GM10266 (cell line): Measurements from ENCODE around the gene RCOR1.

ENCODE experiments used
- DNase-seq: peaks from one replicate; pipeline ENCODE4 v3.0.0; 2012; ENCODE audit errors: extremely low spot score
- TF ChIP-seq, protein P1 (sequence below): IDR thresholded peaks from 2 replicates; pipeline ENCODE4 v1.5.1; 2012; ENCODE audit warnings: mild to moderate bottlenecking, low read depth; ENCODE audit not compliant: control insufficient read depth, insufficient read depth; ENCODE audit errors: missing control alignments

The RCOR1 gene

DNA sequence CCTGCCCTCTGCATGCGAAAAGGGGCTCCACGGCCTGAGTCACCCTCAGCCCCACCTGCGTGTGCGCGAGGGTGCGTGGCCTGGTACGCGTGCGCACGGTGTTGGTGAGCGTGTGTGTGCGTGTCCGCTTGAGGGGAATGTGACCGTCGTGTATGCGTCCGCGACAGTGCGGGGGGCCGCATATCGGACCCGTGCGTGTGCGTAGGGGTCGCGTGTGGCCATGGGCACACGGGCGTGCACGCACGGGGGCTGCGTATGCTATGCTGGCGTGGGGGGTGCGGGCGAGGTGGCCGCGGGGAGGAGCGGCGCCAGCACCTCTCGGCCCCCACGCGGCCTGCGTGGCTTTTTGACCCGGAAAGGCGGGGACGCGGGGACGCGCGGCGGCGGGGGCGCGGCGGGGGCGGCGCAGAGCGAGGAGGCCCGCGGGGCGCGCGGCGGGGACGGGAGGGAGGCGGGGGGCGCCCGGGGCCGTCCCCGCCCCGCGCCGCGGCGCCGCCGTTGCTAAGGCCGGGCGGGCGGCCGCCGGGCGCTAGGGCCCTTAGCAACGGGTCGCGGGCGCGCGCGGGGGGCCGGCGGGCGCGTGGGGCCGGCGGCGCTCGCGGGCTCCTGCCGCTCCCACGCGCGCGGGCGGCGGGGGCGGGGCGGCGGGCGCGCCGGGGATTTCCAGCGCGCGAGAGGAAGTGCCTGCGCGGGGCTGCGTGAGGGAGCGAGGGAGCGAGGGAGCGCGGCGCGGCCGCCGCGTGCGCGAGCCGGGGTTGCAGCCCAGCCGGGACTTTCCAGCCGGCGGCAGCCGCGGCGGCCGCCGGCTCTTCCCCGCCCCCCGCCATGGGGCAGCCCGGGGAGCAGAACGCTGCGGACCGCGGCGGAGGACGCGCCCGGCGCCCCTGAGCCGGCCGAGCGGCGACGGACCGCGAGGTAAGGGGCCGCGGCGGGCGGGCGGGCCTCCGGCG lies 184.6 kb downstream of the RCOR1 start, which contains the start of gene TRAF3:
Gene TRAF3, plus strand, starts transcription at position 689 of the 950 bp plus-strand sequence. CDS start 92,753 bp downstream, outside the sequence.
- peak; percentile 98 for DNase-seq
- TF ChIP-seq, protein P1, sequence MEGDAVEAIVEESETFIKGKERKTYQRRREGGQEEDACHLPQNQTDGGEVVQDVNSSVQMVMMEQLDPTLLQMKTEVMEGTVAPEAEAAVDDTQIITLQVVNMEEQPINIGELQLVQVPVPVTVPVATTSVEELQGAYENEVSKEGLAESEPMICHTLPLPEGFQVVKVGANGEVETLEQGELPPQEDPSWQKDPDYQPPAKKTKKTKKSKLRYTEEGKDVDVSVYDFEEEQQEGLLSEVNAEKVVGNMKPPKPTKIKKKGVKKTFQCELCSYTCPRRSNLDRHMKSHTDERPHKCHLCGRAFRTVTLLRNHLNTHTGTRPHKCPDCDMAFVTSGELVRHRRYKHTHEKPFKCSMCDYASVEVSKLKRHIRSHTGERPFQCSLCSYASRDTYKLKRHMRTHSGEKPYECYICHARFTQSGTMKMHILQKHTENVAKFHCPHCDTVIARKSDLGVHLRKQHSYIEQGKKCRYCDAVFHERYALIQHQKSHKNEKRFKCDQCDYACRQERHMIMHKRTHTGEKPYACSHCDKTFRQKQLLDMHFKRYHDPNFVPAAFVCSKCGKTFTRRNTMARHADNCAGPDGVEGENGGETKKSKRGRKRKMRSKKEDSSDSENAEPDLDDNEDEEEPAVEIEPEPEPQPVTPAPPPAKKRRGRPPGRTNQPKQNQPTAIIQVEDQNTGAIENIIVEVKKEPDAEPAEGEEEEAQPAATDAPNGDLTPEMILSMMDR = no peak

DNA sequence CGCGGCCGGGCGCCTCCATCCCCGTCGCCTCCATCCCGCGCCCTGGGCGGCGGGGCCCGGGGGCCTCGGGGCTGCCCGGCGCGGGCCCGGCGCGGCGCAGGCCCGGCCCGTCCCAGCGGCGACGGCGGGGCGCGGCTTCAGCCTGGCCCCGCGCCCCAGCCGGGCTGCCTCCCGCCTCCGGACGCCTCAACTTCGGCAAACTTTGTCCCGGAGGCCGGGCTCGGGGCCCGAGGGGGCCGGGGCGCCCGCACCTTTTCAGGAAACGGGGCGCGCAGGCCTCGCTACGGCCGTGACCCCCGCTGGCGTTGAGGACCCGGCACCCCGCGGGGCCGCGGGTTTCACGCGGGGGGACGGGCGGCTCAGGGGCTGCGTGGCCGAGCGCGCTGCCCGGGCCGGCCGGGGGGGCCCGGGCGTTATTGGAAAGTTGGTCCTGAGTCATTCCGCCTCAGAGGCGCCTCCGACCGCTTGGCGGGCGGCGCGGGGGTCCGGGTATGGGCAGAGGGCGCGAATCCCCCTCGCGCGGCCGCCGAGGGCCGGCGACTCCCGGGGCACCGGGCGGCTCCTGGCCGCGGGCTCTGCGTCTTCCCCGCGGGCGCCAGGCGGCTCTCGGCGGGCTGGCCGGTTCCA lies 185.4 kb downstream of the RCOR1 start:
- DNase-seq = no peak

DNA sequence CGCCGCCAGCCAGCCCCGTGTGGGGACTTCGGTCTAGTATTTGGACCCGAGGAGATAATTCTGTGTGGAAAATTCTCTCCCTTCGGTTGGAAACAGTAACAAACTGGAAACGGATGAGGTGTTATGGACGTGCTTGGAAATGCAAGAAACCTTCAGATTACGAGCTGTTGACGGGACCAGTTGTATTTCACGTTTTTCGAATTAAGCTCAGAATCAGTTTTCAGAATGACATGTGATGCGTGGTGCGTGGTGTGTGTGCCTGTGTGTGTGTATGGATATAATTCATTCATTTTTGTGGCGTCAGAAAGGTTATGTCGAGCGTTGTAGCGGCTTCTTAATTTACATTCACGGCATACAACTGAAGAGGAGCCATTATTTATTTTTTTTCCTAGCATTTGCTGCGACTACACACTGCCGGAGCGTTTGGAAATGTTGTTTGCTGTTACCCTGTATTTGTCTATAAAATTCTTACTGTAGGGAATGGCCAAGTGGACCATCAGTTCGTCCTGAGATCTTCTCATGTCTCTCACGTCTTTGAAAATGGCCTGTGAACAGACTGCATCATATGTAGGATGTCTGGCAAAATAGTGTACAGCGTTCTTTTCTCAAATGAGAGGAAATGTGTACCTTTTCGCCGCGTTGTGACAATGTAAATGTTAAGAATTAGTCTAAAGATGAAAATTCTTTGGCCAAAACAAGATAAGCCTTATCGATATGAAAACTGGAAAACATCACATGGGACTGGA lies 186.1 kb downstream of the RCOR1 start:
- DNase-seq = no peak

More for the DNA sequence above, 185.4 kb downstream of the RCOR1 start:
- TF ChIP-seq, protein P1 = no peak

DNA sequence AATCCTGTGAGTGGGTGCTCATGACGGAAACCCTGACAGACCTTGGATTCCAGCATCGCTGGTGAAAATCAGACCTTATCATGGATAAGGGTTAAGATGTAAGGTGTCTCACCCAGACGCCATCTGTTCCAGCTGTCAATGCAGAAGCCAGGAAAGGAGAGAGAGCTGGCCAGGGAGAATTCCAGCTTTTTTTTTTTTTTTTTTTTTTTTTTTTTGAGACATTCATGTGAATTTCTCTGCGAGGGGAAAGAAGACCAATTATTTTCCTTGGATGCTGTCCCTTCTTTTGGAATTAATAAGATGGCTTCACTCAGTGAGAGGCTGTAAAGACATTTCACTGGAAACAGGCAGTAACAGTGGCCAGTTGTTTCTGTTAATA lies 186.6 kb downstream of the RCOR1 start:
- no peak for DNase-seq
- TF ChIP-seq, protein P1 = no peak

More for the DNA sequence above, 186.1 kb downstream of the RCOR1 start:
- TF ChIP-seq, protein P1 = no peak

DNA sequence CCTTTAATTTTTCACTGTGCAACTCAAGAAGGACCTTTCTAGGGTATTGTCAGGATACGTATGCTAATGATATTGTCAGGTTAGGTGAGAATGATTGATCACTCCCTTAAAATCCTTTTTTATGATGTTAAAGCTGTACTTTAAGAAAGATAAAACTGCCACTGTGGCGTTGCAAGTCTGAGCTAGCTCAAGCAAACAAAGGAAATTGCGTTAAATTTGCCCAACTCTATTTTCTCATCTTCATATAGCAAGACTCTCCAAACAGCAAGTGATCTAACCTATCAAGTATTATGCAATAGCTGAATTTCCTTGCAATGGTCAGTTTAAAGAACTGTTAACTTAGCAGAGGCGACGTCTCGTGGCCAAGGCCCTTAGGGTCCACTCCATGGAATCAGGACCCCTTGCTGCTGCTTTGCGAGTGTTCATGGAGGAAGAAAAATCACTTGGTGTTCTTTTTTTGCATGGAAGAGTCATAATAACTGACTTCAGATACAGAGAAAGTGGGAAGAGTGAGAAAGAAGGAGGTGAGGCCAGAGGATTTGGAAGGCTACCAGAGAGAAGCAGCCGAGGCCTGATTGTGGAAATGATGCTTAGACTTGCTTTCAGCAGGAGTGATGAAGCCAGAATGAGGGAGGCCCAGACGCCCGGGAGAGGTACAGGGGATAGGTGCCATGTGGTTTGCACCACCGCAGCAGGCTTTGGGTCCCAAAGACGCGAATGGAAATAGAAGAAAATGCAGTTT lies 187.3 kb downstream of the RCOR1 start:
- DNase-seq = no peak
- TF ChIP-seq, protein P1 = peak; percentile 40
